Measurements from ENCODE around the gene CCDC181. TPM values are rescaled to one million over a fixed set of nuclear protein-coding genes. Genes with fewer than 3 reads are reported as not detected.

CCDC181 gene
- 0.80 and 1.7 TPM in 2 replicates for total RNA-seq (2014; rRNA removed; shearing (Covaris generic))

DNA sequence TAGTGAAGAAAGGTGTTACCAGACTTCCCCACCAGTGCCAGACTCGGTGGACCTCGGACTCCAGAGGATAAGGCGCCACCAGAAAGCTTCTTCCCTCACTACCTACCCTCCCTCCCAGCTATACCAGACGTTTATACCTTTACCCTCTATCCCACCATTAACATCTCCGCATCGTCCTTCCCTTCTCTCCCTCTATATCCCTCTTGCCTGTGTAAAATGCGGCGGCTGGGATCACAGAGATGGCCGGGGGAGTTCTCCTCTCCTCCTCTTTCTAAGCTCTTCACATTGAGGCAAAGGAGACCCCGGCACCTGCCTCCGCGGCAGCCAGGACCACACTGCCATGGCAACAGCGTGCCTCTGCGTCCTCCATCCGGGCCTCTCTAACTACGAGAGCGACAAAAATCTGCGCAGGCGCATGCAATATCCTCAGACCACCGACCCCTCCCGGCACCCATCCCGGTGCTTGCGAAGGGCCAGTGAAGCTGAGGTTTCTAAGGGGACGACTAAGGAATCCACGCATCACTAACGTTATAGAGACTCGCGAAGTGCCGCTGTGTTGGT, at the start of gene CCDC181:
Gene CCDC181 (minus strand): TSS at position 394 of the 561 bp plus-strand sequence. CDS start 2,547 bp downstream, outside the sequence.
- H3K36me3 ChIP-seq (replicated peaks; ENCODE audit: control insufficient read depth, insufficient read depth, low read length), result no peaks in the 10 kb centered on the region
- peak within 1 kb of the TSS; percentile 41 for H3K4me3 ChIP-seq (ENCODE audit: insufficient read depth, low read depth, low read length)
- peak; percentile 73 for DNase-seq
- H3K27me3 ChIP-seq (ENCODE audit: control insufficient read depth, insufficient read depth, low read length), result peaks cover 5% of the 10 kb centered on the region; the same call in 1 of the 2 replicates

GRCh38 chr1:169475806-169476387, 48.6 kb upstream of the CCDC181 start:
- no peak overlapping the region for H3K4me3 ChIP-seq (ENCODE audit: insufficient read depth, low read depth, low read length)
- no peaks in the 10 kb centered on the region for H3K27me3 ChIP-seq (ENCODE audit: control insufficient read depth, insufficient read depth, low read length)
- DNase-seq, result no peak
- peaks cover 3% of the 10 kb centered on the region; the same call in 1 of the 2 replicates for H3K36me3 ChIP-seq (replicated peaks; ENCODE audit: control insufficient read depth, insufficient read depth, low read length)

GRCh38 chr1:169474302-169474995, 47.2 kb upstream of the CCDC181 start:
- no peaks in the 10 kb centered on the region for H3K27me3 ChIP-seq (ENCODE audit: control insufficient read depth, insufficient read depth, low read length)
- H3K36me3 ChIP-seq (replicated peaks; ENCODE audit: control insufficient read depth, insufficient read depth, low read length), result peaks cover 3% of the 10 kb centered on the region
- no peak for DNase-seq
- H3K4me3 ChIP-seq (ENCODE audit: insufficient read depth, low read depth, low read length), result no peak overlapping the region

GRCh38 chr1:169473347-169473746, 46.1 kb upstream of the CCDC181 start:
- no peak for DNase-seq
- Histone ChIP-seq H3K36me3 (replicated peaks; ENCODE audit: control insufficient read depth, insufficient read depth, low read length) (peaks cover 3% of the 10 kb centered on the region), H3K4me3 (ENCODE audit: insufficient read depth, low read depth, low read length) (no peak overlapping the region), H3K27me3 (ENCODE audit: control insufficient read depth, insufficient read depth, low read length) (no peaks in the 10 kb centered on the region)

DNA sequence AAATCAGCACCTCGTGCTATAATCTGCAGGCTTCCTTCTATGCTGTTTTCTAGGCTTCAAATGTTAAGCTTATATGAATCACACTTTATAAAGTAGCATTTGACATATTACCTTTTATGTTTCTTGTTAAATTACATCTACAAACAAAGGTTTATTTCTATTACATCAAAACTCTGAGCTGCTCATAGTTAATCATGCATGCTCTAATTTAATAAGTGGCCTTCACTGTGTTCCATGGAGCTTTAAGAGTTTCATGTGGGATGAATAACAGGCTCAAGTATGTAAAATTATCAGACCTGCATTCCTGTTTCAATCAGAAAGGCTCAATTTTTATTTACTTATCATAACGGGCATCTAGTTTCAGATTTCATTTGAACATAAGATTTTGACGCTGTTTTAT, 45.5 kb upstream of the CCDC181 start:
- Histone ChIP-seq H3K27me3 (ENCODE audit: control insufficient read depth, insufficient read depth, low read length) (no peaks in the 10 kb centered on the region), H3K4me3 (ENCODE audit: insufficient read depth, low read depth, low read length) (no peak overlapping the region), H3K36me3 (replicated peaks; ENCODE audit: control insufficient read depth, insufficient read depth, low read length) (peaks cover 3% of the 10 kb centered on the region)
- no peak for DNase-seq

- Histone ChIP-seq H3K36me3 (replicated peaks; ENCODE audit: control insufficient read depth, insufficient read depth, low read length) (peaks cover 5% of the 10 kb centered on the region), H3K4me3 (ENCODE audit: insufficient read depth, low read depth, low read length) (no peak overlapping the region), H3K27me3 (ENCODE audit: control insufficient read depth, insufficient read depth, low read length) (no peaks in the 10 kb centered on the region)
- DNase-seq, result no peak
These were observed 41.7 kb upstream of the CCDC181 start for GRCh38 chr1:169468982-169469381.

DNA sequence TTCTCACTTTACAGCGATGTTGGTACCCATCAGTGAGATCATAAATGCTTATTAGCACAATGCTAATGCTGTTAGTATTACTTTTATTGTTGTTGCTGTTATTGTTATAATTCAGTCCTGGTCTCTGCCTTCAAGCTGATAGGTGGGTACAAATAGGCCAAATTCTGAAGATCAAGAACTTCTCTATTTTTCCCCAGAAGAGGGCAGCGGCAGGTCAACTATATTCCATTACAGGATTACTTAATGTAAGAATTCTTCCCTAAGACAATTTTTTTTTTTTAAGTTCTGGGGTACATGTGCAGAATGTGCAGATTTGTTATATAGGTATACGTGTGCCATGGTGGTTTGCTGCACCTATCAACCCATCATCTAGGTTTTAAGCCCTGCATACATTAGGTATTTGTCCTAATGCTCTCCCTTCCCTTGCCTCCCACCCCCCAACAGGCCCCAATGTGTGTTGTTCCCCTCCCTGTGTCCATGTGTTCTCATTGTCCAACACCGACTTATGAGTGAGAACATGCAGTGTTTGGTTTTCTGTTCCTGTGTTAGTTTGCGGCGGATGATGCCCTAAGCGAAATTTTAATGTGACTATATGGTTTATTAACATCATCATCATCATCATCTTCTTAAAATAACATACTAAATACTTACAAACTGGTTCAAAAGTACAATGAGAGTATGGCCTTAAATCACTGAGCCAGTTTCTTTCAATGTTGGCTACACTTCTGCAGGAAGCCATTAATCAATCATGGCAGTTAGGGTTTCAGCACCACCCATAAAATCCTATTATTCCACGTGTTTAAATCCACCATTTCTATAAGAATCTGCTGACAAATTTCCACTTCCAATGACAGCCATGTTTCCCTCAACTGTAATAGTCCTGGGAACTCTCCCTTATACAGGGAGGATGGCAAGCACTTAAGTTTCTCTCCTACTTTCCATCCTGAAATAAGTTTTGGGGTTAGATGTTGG, 39.3 kb upstream of the CCDC181 start:
- Histone ChIP-seq H3K36me3 (replicated peaks; ENCODE audit: control insufficient read depth, insufficient read depth, low read length) (peaks cover 5% of the 10 kb centered on the region), H3K27me3 (ENCODE audit: control insufficient read depth, insufficient read depth, low read length) (no peaks in the 10 kb centered on the region), H3K4me3 (ENCODE audit: insufficient read depth, low read depth, low read length) (no peak overlapping the region)
- DNase-seq, result peak; percentile 23

- DNase-seq, result no peak
- peaks cover 5% of the 10 kb centered on the region for H3K36me3 ChIP-seq (replicated peaks; ENCODE audit: control insufficient read depth, insufficient read depth, low read length)
- no peak overlapping the region for H3K4me3 ChIP-seq (ENCODE audit: insufficient read depth, low read depth, low read length)
- H3K27me3 ChIP-seq (ENCODE audit: control insufficient read depth, insufficient read depth, low read length), result no peaks in the 10 kb centered on the region
These were observed 38.0 kb upstream of the CCDC181 start for GRCh38 chr1:169465281-169465680.

DNA sequence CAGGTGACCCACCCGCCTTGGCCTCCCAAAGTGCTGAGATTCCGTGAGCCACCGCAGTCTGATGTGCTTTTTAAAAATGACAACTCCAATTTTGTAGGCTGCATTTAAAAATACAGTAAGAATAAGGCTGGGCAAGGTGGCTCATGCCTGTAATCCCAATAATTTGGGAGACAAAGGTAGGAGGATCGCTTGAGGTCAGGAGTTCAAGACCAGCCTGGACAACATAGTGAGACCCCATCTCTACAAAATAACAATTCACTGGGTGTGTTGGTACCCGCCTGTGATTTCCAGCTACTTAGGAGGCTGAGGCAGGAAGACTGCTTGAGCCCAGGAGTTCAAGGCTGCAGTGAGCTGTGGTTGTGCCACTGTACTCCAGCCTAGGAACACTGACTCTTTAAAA, 35.1 kb upstream of the CCDC181 start:
- Histone ChIP-seq H3K4me3 (ENCODE audit: insufficient read depth, low read depth, low read length) (no peak overlapping the region), H3K27me3 (ENCODE audit: control insufficient read depth, insufficient read depth, low read length) (no peaks in the 10 kb centered on the region)
- no peak for DNase-seq

DNA sequence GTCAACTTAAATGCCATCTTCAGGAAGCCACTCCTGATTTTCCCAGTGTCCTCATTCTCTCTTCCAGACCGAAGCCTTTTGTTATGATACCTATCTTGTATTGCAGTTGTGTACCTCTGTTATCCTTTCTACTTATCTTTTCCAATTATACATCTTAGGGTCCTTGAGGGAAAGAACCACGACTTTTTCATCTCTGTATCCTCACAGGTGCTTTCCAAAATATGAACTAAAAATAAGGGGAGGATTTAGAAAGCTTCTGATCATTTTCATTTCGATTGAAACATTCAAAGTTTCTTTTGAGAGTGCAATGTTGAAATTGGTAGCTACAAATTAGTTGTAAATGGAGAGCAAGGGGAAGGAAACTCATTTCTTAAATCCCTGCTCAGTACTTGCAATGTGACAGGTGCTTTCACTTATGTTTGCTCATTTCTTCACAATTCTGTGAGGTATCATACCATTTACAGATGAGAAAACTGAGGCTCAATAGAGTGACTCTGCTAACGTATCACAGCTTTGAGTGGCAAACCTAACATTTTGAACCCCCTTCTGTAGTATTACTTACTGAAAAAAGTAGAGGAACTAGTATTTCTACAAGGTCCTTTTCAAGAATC, 34.2 kb upstream of the CCDC181 start:
- DNase-seq, result no peak
- no peak overlapping the region for H3K4me3 ChIP-seq (ENCODE audit: insufficient read depth, low read depth, low read length)
- no peaks in the 10 kb centered on the region for H3K27me3 ChIP-seq (ENCODE audit: control insufficient read depth, insufficient read depth, low read length)
- H3K36me3 ChIP-seq (replicated peaks; ENCODE audit: control insufficient read depth, insufficient read depth, low read length), result peaks cover 5% of the 10 kb centered on the region; the same call in 1 of the 2 replicates

More for the DNA sequence above, 35.1 kb upstream of the CCDC181 start:
- peaks cover 5% of the 10 kb centered on the region; the same call in 1 of the 2 replicates for H3K36me3 ChIP-seq (replicated peaks; ENCODE audit: control insufficient read depth, insufficient read depth, low read length)

GRCh38 chr1:169460191-169460833, 33.0 kb upstream of the CCDC181 start:
- Histone ChIP-seq H3K36me3 (replicated peaks; ENCODE audit: control insufficient read depth, insufficient read depth, low read length) (0 out of 2 replicates have a peak, but pooled peaks cover 1% of the 10 kb centered on the region), H3K4me3 (ENCODE audit: insufficient read depth, low read depth, low read length) (peak overlapping the region; percentile 19; the same call in 1 of the 2 replicates), H3K27me3 (ENCODE audit: control insufficient read depth, insufficient read depth, low read length) (no peaks in the 10 kb centered on the region)
- DNase-seq, result peak; percentile 36

DNA sequence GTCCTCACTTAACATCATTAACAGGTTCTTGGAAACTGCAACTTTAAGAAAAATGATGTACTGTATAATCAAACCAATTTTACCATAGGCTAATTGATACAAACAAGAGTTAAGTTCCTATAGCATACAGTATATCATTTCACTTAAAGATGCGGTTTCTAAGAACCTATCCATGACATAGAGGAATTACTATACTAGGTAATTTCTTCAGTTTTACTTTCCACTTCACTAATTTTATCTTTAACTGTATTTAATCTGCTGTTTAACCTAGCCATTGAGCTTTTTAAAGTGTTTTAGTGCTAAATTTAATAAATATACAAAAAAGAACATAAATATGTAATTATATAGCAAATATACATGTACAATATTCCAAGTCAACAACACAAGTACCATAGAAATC, 30.2 kb upstream of the CCDC181 start:
- no peak for DNase-seq
- no peaks in the 10 kb centered on the region for H3K27me3 ChIP-seq (ENCODE audit: control insufficient read depth, insufficient read depth, low read length)
- no peak overlapping the region for H3K4me3 ChIP-seq (ENCODE audit: insufficient read depth, low read depth, low read length)
- H3K36me3 ChIP-seq (replicated peaks; ENCODE audit: control insufficient read depth, insufficient read depth, low read length), result no peaks in the 10 kb centered on the region

- no peaks in the 10 kb centered on the region for H3K36me3 ChIP-seq (replicated peaks; ENCODE audit: control insufficient read depth, insufficient read depth, low read length)
- H3K4me3 ChIP-seq (ENCODE audit: insufficient read depth, low read depth, low read length), result no peak overlapping the region
- no peaks in the 10 kb centered on the region for H3K27me3 ChIP-seq (ENCODE audit: control insufficient read depth, insufficient read depth, low read length)
- DNase-seq, result no peak
These were observed 28.8 kb upstream of the CCDC181 start for GRCh38 chr1:169456029-169456428.

Measured in H7 (cell line).